KG1 (cell line): ENCODE data around the gene ASPHD1.
A peak's percentile ranks its signal among the peaks of the same experiment; 100 is the strongest.
"Not testable (repeated sequence)": the region's sequence is repeated elsewhere in the genome, so short reads cannot be mapped to it uniquely, and the experiment has no call there.

Experiments used
- DNase-seq: peaks from one replicate; lab custom pipeline; 2025; lab: John Stamatoyannopoulos, UW

The ASPHD1 gene, protein sequence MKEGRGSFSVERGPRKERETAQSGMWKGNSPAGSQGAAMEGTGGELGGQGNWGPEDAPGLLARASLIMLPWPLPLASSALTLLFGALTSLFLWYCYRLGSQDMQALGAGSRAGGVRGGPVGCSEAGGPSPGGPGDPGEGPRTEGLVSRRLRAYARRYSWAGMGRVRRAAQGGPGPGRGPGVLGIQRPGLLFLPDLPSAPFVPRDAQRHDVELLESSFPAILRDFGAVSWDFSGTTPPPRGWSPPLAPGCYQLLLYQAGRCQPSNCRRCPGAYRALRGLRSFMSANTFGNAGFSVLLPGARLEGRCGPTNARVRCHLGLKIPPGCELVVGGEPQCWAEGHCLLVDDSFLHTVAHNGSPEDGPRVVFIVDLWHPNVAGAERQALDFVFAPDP

DNA sequence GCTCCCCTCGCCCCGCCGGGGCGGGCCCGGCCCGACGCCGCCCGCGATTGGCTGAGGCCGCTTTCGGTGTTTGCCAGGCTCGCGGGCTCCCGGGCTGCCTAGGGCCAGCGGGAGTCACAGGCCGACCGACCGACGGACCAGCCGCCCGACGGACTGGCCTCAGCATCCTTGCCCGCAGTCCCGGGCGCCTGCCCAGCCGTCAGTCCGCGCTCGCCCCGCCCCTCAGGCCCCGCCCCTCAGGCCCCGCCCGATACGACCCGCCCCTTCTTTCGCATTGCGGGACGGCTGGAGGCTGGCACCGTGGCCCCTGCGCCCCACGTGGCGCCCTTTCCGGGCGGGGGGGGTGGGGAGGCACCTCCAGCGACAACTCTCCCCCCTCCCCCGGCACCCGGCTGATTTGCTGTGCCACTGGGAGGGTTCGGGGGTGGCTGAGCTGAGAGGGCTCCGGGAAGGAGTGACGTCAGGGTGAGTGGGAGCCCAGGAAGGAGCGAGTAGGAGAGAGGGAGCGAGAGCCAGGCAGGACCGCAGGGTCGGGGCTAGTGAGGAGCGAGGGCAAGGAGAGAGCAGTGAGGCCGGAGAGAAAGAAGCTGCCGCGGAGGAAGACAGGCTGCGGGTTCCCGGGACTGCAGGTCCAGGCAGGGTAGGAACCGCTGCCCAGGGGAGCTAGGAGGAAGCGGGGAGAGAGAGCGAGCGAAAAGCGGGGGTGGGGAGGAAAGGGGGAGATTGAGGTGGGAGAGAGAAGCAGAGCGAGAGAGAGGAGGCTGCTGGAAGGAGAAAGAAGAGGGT, at the start of gene ASPHD1:
Gene ASPHD1 (plus strand): TSS at position 387 of the 786 bp plus-strand sequence. CDS start 484 bp downstream, outside the sequence.
- DNase-seq, result peak; percentile 39

DNA sequence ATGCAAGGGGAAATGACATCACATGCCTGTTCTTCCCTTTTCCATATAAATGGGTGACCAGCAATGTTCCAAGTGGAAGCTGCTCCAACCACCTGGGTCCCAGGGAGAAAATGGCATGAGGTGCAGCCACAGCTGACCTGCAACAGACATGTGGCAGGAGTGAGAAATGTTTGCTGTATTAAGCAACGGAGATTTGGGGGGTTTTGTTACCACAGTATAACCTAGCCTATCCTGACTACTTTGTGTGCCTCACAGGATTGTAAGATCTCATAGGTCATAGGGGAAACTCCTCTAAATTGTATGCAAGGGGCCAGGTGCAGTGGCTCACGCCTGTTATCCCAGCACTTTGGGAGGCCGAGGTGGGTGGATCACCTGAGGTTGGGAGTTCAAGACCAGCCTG, 49.3 kb upstream of the ASPHD1 start:
- no peak for DNase-seq

DNA sequence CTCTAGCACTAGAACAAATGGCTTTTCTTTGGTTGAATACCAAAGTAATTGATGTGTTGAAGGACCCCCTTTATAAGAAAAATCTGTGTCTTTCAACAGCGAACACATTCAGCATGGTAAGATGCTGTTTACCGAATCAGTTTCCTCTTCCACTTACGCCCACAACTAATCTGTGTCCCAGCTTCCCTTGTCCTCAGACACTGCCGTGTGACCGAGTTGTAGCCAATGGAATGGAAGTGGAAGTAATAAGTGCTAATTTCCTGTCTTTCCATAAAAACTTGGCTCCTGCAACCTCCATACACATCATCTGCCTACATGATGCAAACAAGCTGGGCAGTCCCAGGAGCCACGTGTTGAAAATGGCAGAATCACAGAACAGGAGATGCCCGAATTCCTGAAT, 47.6 kb upstream of the ASPHD1 start:
- no peak for DNase-seq

DNA sequence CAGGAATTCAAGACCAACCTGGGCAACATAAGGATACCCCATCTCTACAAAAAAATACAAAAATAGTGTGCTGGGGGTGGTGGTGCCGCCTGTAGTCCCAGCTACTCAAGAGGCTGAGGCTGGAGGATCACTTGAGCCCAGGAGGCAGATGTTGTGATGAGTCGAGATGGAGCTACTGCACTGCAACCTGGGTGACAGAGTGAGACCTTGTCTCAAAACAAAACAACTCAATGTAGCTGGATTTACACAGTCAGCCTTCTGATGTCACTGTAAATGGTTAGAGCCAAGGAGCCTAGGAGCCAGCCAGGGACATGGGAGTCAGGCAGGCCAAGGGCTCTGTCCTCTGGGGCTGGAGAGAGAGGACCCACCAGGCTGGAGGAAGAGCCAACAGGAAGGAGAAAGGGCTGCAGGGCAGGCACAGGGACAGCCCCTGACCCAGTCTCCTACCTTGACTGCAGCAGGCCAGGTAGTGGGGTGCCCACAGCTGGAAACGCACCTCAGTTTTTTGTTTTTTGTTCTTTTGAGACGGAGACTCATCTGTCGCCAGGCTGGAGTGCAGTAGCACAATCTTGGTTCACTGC, 45.7 kb upstream of the ASPHD1 start:
- DNase-seq, result no peak

DNA sequence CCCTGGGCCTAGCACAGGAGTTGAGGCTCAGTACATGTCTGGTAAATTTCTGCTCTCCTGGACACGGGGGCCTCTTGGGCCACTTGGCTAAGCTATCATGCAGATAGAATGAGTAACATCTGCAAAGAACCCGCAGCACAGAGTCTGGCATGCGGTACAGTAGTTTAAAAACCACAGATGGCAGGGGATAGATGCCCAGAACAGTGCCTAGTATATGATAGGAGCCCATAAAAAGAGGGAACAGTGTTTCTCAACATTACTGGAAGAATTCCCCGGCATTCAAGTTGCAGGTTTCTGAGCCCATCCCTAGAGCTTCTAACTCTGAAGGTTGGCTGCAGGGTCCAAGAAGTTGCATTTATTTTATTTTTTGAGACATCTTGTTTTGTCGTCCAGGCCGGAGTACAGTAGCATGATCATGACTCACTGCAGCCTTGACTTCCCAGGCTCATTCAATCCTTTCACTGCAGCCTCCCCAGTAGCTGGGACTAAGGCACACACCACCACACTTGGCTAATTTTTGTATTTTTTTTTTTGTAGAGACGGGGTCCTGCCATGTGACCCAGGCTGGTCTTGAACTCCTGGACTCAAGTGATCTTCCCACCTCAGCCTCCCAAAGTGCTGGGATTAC, 43.0 kb upstream of the ASPHD1 start:
- DNase-seq, result no peak

DNA sequence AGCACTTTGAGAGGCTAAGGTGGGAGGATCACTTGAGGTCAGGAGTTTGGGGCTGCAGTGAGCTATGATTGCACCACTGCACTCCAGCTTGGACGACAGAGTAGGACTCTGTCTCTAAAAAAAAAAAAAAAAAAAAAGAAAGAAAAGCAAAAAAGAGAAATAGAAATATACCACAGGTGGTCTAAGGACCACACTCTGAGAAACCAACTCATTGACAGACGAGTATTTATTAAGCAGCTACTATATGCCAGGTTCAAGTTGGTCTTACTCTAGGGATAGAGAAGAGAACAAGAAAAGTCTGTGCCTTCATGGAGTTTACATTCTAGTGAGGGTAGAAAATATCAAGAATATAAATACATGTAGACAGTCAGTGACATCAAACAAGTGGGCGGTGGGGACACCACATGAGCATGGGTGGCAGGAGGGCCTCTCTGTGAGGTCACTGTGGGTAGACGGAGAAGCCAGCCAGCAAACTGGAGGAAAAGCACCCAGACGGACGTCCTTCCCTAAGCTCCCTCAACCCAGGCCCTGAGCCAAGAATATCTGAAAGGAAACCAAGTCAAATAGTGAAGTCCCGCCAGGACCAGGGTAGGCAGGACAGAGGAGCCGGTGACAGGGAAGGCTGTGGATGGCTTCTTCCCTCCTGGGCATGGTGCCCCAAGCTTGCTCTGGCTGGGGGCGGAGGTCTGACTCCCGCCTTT, 42.0 kb upstream of the ASPHD1 start:
- no peak for DNase-seq

DNA sequence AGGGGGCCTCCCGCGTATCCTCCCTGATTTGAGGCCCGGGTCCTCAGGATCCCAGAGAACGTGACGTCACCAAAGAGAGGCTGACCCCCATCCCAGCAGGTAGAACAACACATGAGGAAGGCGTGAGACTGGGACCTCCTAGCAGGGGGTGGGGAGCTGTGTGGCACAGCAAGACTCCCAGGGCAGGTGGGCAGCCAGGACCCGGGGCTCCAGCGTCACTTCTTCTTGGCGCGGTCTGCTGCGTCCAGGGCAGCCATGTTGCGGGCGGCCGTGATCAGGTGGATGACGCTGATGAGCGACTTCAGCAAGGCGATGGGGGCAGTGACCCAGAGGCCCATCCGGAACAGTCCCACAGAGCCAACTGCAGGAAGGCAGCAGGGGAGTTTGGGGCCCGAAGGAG, 41.3 kb upstream of the ASPHD1 start:
- DNase-seq, result no peak

DNA sequence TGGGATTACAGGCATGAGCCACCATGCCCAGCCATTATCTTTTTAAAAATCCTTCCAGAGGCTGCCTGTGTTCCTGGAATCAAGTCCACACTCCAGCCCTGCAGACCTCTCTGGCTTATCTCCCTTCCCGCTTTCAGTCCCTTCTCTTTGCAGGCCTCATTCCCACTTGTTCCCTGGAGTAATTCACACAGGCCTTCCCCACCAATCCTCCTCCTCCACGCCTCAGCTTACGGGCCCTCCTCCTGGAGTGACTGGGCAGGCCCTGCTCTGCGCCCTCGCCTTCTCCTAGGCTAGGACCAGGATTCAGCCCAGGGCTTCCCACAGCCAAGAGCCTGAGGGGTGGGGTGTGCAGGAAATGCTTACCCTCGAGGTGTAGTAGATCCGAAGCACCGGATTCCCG, 40.1 kb upstream of the ASPHD1 start:
- no peak for DNase-seq

DNA sequence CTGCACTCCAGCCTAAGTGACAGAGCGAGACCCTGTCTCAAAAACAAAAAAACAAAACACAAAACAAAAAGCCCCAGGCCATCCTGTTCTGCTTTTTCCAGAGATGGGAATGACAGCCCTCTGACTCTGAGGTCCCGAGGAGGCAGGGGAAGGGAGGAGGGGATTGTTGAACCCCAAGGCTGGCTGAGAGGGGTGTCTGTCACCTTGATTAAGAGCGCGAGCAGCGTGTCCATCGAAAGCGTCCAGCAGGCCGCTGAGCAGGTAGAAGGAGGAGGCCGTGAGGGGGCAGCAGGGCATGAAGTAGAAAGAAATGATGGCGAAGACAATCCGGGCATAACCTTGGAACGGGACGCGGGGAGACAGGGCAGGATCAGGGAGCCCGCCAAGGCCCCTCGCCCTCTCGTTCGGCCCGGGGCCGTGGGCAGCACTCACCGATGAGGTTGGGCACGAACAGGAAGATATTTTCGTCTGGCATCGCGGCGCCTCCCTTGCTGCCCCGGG, 37.9 kb upstream of the ASPHD1 start:
- DNase-seq, result no peak

DNA sequence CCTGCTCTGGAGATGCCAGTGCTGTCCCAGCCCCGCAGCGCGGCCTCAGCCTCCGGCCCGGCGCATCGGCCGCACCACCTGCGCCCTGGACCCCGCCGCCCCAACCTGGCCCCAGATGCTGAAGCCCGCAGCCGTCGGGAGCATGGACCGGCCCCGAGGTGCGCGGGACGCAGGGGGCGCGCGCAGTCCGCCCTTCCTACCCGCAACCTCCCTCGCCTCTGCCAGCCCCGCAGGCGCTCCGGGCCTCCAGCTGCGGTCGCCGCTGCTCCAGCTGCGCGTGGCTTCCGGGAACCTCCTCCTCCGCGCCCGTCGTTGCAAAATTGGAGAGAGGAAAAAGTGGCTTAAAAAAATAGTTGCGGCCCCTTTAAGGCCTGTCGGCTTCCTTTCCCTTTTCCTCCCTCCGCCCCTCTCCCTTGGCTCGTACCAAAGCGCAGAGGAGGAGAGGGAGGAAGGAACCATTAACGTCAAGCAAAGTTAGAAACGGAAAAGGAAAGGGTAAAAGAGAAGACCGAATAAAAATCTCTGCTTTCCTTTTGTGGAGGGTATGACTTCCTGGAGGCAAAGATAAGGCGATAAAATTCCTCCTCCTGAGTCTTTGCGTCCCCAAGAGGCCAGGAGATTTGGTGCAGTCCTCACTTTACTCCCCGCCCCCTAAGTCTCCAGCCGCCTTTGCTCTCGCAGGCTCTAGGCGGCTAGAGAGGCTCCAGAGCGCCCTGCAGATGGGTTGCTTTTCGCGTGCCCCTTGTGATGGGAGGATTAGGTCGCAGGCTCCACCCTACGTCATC, 37.2 kb upstream of the ASPHD1 start, which contains the start of gene CDIPT:
Gene CDIPT (minus strand): TSS at position 343 of the 785 bp plus-strand sequence. CDS start 369 bp downstream, outside the sequence.
- DNase-seq, result peak; percentile 97

DNA sequence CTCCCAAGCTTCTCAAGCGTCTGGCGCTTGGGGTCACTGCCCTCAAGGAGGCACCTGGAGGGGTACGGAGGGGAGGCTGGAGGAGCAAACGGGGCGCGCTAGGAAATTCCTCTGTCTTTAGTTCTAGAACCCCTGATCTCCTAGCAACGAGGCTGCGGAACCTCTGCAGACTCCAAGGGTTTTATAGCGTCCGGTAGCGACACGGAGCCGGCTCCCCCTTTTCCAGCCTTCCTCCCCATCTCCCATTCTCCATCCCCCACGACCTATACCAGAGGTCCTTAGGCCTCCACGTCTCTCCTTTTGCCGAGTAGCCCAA, 36.7 kb upstream of the ASPHD1 start:
- DNase-seq, result no peak

DNA sequence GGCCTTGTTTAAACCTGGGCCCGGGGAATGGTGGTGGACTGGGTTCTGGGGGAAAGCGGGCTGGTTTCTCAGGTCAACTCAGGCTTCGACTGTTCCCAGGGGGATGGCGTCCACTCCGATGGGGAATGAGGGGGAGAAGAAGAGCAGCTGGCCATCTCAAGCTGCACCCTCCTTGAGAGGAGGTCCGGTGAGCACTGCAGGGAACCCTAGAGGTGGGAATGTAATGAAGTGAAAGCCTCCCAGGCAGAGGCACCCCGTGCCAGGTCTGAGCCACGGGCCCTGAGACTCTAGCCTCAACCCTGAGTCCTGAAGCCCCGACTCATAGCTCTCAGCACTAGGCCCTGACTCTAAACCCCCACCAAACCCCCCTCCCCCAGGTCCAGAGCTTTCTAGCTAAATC, 36.1 kb upstream of the ASPHD1 start:
- no peak for DNase-seq

DNA sequence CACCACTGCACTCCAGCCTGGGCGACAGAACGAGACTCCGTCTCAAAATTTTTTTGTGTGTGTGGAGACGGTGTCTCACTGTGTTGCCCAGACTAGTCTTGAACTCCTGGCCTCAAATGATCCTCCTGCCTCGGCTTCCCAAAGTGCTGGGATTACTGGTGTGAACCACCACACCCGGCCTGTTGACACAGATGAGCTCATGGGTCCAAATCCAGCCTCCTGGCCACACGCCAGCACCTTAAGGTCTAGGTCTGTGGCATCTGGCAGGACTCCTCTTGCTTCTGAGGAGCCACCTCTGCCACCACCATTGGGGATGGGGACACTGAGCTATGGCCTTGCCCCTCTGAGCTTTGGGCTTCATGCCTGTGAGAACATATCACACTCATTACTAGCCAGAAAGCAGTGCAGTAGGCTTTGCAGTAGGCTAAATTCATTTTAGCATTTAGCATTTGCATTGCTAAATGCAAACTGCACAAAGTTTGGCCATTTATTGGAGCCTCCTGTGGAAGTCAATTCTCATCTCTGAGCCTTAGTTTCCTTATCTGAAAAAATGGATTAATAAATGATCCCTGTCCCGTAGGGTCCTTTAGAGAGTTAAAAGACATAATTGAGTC, 31.8 kb upstream of the ASPHD1 start:
- DNase-seq, result no peak

DNA sequence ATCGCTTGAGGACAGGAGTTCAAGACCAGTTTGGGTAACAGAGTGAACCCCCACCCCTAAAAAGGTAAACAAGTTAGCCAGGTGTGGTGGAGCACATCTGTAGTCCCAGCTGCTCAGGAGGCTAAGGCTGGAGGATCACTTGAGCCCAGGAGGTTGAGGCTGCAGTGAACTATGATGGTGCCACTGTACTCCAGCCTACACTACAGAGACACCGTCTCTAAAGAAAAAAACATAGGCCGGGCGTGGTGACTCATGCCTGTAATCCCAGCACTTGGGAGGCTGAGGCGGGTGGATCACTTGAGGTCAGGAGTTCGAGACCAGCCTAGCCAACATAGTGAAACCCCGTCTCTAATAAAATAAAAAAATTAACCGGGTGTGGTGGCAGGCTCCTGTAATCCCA, 31.2 kb upstream of the ASPHD1 start:
- DNase-seq, result not testable (repeated sequence)

DNA sequence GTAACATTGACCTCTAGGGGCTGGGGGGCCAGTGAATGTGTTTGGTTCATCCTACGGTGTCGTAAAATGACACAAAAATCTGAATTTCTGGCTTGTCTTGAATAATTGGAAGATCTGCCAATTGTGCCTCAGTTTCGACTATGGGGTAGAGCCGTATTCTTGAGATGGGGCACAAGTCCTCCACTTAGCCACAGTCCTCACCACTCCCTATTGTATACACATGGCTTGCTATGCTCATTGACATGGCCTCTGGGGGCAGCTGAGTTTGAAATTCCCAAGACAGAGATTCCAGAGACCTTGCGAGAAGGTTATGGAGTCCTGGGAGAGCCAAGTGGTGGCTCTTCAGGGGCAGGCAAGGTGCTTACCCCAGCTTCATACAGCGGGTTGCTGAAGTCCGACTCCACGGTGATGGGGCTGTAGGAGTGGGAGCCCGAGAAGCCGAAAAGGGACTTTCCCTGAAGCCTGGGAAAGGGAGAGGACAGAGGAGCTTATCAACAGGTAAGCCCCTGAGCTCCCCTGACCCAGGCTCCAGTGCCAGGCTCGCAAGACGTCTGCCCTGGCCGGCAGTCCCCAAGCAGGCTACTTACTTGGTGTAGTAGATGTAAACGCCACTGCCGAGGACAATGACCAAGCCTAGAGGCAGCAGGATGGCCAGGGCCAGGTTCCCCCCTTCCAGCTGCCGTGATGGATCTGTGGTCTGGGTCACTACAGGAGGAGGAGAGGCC, 28.3 kb upstream of the ASPHD1 start:
- no peak for DNase-seq

DNA sequence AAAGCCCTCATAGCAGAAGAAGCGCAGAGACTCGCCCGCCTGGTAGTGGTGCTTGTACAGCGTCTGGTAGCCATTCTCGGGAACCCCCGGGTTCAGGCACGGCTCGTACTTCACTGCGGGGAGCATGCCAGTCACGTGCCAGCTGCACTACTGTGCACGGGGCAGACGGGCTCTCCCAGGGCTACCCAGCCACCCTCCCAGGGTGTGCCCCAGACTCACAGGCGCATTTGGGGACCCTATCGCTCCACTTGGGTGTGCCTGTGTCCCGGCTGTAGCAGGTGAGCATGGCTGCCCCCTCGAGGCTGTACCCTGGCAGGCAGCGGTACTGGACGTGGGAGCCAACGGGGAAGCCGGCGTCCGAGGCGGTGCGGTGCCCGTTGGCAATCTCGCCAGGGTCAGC, 27.0 kb upstream of the ASPHD1 start:
- no peak for DNase-seq

DNA sequence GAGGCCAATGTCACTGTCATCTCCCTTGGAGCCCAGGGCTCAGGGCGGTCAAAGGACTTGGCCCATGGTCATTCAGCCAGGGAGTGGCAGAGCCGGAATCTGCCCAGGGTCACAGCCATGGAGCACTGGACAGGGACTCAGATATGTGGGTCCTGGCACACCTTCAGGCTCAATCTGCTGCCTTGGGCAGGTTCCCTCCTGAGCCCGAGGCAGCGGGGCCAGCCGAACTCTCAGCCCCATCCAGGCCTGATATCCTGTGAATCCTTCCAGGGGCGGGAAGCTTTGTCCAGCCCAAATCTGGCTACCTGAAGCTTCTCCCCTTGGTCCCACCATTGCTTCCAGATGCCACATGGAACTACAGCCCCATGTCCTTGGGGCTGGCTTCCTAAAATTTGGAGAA, 25.1 kb upstream of the ASPHD1 start:
- DNase-seq, result no peak

DNA sequence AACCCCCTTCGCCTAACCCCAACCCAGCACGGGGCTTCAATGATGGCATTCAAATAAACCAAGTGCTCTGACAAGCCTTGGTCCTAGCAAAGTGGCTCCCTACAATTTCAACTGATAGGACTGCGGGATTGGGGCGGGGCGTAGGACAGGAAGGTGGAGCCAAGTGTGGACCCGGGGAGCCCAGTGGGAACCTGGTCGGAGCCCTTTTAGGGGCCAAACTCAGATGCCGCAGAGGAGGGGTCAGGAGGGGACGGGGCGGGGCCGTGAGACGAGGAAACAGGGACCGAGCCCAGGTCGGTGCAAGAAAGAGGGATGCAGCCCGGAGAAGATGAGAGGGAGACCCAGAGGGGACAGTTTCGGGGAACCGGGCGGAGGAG, 24.1 kb upstream of the ASPHD1 start:
- no peak for DNase-seq

DNA sequence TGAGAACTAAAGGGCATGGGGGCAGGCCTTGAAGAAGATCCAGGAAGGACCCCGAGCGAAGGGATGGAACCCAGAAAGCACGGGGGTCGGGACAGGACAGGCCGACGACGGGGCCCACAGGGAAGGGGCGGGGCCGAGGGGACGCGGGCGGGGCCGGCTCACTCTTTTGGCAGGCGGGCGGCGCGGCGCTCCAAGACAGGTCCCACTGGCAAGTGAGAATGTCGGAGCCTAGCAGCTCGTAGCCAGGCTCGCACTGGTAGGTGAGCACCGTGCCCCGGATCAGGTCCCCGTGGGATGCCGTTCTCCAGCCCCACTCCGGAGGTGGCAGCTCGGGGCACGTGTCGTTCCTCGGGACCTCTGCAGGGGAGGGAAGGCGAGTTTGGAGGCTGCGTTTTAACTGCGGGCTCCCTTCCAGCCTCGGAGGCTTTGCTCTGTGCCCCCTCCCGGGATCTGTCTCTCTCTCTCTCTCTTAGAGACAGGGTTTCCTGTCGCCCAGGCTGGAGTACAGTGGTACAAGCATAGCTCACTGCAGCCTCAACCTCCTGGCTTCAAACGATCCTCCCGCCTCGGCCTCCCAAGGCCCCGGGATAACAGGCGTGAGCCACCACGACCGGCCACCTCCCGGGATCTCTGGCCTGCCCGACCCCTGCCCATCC, 23.6 kb upstream of the ASPHD1 start:
- no peak for DNase-seq
